HG02852 (cell line): Measurements from ENCODE around the gene ITPA.

Experiments used
- ATAC-seq: cut with Tn5 transposase; IDR thresholded peaks from one replicate; pipeline ENCODE4 v1.9.1; 2021; ENCODE audit warnings: mild to moderate bottlenecking, moderate library complexity; ENCODE audit not compliant: unreplicated experiment

Gene ITPA

DNA sequence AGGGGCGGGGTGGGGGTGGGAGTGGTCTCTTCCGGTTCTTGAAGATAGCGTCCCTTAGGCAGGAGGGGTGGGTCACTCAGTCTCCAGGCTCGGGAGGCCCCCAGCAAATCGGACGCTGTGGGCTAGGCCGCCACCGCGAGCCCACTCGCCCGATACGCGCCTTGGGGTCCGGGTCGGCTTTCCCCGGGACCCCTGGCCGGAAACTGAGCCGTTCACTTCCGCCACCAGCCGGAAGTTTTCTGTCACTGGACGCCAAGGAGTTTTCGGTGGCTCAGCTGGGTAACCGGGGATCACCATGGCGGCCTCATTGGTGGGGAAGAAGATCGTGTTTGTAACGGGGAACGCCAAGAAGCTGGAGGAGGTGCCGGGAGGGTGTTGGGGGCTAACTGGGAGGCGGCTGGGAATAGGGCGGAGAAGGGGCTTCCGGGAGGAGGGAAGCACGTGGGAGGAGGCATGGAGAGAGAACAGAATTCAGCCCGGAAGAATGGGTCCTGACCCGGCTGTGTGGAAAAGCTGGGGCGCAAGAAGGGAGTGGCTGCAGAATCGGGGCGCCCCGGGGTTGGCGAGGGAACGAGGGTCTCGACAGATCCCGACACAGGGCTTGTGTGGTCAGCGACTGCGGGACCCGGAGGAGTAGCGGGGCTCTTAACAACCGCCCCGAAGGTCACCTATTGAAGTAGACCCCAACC lies at the start of gene ITPA:
TSS of gene ITPA (plus strand) at position 242 of the 689 bp plus-strand sequence. CDS start at position 296, 54 bp downstream.
- no peak for ATAC-seq

DNA sequence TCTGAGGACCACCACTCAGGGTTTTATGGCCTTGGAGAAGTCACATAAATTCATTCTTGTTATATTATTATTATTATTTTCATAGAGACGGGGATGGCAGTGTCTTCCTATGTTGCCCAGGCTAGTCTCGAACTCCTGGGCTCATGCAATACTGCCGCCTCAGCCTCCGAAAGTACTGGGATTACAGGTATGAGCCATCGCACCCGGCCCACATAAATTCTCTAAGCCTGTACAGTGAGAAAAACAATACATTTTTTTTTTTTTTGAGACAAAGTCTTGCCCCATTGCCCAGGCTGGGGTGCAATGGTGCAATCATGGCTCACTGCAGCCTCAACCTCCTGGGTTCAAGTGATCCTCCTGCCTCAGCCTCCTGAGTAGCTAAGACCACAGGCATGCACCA lies 48.9 kb upstream of the ITPA start:
- no peak for ATAC-seq

DNA sequence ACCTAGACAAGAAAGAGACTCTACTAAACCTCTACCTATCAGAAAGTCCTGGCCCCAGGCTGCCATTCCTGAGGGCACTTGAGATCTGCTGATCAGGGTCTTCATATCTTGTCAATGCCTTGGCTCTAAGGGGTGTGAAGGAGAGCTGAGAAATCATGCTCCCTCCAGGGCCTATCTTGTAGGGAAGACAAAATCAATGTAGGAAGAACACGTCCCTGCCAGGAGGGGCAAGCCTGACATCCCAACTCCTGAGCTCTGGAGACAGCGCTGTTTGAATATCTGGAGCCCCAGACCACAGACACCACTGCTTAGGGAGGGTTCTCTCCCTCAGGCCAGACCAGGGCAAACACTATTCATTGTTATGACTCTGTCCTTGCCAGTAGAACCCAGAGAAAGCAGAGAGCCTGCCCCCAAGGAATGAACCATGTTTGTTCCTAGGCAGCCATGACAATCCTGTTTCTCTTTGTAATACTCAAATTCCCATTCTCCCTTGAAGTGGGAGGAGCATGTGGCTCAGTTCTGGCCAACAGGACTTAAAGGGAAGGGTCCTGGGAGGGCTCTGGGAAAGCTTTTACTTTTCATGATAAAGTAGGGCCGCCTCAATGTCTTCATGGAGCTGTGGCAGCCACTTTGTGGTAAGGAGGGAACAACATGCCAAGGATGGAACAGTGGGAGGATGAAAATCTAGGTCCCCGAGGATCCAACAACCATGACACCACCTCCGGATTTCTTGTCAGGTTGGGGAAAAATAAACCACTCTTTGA lies 47.8 kb upstream of the ITPA start:
- ATAC-seq = no peak

DNA sequence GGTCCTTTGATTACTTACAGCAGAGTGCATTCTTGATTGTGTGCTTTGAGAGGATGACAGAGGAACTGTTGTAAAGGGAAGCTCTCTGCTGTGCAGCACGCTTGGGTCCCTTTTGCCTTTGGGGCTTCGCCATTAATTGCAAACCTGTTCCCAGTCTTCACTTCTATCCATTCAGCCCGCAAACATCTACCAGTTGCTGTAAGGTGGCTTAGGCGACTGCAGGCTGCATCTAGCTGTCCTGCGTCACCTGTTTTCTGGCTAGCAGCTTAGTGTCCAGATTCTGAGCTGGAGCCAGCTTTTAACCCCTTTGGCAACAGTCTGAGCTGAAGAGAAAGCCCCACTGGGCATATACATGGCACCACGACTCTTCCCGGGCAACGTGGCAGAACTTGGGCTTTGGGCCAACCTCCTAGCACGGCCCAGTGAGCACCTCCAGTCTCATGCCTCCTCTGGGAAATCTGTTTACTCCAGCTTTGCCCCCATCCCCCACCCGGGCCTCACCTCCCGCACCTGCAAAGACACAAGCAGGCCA lies 47.2 kb upstream of the ITPA start:
- ATAC-seq = no peak

DNA sequence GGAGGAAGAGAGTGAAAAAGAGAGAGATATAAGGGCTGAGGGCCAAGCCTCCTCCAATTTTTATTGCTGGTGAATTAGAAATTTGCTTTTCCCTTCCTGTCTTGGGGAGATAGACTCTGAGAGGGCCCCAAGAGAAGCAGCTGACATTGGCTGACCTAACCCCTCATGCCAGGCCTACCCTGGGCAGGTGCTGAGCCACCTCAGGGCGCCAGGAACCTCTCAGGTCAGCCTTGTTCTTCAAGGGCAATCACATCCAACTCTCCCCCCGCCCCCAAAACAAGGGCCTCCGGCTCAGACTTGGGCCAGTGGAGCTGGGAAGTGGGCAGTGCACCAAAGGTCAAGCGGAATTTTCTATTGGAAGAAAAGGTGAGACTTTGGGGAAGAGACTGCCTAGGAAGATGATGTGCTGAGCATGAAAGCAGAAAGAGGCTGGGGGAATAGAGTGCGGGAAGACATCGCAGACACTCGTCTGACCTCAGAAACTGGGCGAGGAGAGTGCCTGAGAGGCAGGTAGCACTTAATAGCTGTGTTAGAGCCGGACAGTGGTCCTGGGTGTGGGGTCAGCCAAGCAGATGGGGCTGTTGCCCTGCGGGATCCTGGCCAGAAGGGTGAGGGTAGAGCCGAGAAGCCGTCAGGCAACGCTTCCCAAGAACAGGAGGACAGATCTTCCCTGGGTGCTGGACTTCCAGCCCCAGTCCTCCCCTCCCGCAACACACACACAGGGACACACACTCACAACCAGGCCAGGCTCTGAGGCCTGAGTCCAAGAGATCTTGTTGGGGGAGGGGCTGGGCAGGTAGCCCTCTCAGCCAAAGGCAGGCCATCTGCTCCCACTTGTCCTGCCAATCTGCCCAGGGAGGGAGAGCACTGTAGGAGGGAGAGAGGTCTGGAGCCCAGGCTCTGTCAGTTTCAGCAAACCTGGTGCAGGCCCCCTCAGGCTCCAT lies 45.9 kb upstream of the ITPA start:
- ATAC-seq = no peak

DNA sequence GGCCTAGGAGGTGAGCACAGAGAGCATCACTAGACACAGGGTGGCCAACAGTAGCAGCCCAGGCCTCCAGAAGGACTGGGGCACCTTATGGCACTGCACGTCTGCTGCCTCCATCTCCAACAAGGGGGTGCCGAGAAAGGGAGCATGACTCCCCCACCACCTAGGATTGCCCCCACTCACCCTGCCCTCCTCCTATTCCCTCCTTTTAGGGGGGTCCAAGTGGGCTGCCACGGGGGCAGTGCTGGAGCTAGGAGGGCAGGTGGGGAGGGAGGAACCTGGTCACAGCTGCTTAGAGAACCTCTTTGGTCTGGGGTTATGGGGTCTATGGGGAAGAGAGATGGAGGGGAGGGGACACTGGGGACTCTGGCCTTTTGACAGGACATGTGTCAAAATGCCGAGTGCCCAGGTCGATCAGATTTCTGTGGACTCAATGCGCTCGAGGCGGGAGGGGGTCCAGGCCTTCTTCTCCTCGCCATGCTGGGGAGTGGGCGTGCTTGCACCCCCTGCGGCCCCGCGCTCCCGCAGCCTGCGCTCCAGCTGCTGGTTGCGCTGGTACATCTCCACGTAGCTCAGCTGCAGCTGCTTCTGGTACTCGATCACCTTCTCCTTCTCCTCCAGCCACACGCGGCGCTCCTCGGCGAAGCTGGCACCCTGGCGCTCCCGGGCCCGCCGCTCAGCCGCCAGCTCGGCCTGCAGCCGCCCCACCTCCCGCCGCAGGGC lies 45.1 kb upstream of the ITPA start:
- no peak for ATAC-seq

DNA sequence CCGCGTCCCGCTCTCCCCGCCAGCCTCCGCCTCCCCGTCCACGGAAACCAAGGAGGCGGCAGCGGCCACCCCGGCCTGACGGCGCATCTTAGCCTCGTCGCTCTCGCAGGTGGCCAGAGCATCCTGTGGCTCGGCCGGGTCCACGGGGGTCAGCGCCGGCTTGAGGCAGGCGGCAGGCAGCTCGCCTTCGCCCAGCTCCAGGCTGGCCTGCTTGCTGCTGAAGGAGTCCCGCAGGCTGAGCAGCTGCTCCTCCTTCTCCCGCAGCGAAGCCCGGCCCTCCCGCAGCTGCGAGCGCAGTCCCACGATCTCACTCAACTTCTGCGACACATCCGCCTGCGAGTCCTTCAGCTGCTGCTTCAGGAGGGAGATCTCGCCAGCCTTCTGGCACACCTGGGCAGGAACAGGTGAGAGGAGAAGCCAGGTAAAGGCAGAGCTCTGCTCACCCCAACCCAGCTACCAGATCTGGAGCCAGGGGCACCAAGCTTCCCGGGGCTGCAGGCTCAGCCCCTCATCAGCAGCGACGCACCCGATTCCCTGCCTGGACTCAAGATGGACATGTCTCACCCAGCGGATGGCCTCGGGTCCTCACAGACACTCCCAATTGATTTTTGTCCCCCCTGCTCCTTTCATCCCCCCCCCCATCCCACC lies 44.4 kb upstream of the ITPA start:
- no peak for ATAC-seq

DNA sequence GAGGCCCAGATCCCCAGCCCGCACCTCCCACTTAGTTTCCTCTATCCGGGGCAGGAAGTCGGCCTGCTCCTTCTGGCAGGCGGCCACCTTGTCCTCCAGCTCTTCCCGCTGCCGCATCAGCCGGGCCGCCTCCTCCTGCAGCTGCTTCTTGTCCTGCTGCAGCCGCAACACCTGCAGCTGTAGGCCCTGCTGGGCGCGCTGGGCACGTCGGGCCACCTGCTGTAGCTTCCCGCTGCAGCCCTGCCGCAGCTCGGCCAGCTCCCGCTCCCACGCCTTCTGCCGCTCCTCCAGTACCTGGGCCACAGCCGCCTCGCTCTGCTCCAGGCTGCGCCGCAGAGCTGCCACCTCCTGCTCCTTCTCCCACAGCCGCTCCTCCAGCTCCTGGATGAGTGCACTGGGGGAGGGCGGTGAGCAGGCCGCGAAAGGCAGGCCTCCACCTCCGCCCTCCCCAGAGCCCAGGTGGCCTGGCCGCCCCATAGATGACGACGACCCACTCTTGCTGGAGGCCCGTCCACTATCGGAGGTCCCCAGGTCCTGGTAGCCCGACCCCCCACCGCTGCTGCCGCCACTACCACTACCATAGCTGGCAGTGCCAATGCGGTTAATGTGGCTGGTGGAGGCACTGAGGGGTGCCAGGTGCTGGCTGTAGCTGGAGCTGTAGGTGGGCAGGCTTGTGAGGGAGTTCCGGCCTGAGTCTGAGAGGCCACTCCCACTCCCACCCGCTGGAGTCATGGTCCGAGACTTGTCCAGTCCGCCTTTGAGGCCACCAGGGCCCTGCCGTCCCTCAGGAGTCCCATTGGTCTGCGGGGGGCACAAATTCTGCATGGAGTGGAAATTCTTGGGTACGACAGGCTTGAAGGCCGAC lies 43.6 kb upstream of the ITPA start:
- no peak for ATAC-seq

DNA sequence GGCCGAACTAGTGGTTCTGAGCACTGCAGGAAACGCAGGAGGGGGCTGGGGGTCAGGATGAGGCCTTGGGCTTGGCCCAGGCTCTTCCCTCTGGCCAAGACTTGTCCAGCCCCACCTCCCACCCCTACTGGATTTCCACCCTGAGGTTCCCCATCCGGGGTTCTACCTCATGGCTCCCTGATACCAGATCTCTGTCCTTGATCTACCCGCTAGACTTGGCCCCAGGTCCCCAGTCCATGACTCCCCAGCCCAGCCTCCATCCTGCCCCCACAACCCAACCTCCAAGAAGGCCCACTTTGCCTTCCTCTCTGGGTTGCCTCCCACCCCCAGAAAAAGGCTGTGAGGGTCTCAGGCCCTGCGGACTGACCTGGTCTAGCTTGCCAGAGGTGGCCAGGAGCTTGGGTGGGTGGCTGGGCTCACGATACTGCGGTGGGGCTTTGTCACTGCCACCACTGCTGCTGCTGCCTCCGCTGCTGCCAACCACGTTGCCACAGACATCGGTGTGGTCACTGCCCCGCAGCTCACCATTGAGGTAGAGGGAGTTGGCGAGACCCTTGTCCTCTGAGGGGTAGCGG lies 42.9 kb upstream of the ITPA start:
- ATAC-seq = no peak

DNA sequence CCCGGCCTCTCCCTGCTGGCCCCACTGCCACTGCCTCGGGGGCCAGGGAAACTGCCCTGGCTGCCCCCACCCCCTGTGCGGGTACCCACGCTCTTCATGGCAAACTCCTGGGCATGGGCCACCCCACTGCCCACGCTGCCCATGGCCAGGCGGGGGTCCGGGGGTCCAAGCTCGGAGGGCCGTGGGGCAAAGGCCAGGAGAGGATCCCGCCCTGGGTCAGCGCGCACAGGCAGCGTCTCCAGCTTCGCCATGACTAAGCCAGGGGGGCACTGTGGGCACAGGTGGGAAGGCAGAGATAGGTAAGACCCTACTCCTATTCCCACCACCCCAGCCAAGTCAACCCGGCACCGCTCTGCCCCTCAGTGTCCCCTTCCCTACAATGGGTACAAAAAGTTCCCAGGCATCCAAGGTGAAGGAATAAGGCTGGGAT lies 42.4 kb upstream of the ITPA start:
- ATAC-seq = no peak

DNA sequence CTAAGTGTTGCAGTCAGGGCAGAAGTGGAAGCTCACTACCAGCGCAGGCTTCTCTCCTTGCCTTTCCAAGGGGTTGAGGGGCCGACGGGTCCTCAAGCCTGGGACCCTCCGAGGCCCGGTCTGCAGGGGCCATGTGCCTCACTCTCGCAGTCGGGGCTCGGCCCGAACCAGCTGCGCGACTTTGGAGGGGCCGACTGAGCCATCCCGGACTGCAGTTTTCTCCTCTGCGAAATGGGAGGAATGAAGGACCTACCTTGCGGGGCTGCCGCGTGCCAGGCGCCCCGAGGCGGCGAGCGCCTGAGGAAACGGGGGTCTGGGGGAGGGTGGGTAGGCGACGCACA lies 41.6 kb upstream of the ITPA start:
- no peak for ATAC-seq

DNA sequence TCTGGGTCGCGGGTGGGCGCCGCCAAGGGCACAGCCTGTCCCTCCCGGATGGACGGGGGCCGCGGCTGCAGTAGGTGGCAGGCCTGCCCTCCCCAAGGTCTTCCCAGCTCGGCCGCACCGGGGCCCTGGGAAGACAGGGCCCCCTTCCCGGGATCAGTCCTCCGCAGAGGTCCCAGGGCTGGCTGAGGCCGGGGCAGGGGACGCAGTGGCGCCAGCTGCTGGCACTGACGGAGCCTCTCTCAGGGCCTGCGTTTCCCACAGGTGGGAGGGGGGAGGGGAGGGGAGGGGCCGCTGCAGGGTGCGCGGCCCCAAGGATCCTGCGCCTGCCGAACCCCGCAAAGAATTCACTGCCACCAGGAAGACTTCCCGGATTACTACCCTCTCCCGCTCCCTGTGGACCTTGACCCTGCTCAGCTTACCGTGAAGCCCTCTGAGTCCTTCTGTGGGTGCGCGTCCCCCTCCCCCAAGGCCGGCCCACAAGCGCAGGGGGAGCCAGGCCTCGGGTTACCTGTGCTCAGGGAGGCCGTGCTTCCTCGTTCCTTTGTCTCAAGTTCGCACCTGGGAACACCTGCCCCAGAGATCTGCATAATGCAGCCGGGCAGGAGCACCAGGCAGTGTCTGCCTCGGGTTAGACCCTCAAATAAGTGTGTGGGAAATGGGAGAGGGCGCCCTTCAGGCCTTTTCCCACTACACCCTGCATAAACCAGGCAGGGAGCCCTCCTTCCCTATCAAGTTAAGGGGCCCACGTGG lies 41.0 kb upstream of the ITPA start:
- ATAC-seq = no peak

DNA sequence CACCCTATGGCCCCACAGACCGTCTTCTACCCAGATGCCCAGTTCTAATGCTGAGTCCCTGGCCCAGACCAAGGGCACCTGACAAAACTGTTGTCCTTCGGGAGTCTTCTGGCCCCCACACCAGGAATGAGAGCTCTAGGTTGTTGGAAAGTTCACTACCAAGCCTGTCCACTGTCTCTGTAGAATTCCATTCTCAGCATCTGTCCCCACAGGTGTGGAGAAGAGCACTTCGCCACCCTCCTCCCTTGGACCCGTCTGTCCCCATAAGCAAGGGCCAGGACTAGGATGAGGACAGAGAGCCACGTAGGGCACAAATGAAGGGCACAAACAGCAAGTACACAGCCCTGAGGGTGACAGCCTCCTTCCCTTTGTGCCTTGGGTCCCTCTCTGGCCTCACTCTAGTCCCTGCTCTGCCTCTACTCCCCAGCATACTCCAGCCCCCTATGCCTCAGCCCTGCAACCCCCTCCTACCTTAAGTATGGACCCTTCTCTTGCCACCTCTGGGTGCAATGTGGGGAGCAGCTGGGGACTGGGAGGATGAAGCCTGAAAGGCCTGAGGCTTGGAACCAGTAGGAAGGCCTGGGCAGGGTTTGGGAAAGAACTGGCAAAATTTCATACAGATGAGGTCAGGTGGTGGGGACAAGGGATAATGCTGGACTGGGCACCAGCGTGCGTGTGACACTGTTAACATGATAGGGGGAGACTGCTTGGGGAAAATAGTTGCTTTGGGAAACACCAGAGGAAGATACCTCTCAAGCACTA lies 40.3 kb upstream of the ITPA start:
- no peak for ATAC-seq

DNA sequence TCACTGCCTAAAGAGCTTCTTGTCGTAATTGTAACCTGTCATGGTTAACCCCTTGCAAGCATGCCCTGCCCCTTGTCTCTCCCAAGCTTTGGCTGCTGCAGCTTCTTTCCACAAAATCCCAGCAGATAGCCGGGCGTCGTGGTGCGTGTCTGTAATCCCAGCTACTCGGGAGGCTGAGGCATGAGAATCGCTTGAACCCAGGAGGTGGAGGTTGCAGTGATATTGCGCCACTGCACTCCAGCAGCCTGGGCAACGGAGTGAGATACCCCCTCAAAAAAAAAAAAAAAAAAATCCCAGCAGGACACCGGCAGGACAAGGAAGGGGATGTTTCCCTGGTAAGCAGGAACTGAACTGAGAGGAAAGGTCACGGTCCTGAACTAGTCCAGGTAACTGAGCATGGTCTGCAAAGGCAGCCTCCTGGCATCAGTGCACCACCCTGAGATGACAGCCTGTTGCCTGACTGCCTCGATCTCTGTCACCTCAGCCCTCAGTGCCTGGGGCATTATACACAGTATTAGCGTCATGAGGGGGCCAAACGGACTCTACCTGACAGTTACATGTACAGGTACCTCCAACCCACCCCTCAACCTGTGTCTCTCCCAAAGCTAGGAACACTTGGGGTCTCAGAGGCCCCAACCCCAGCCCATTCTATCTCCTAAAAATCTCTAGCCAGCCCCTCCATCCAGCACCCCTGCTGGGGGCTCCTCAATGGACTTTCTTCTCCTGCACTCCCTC lies 37.7 kb upstream of the ITPA start:
- ATAC-seq = no peak

DNA sequence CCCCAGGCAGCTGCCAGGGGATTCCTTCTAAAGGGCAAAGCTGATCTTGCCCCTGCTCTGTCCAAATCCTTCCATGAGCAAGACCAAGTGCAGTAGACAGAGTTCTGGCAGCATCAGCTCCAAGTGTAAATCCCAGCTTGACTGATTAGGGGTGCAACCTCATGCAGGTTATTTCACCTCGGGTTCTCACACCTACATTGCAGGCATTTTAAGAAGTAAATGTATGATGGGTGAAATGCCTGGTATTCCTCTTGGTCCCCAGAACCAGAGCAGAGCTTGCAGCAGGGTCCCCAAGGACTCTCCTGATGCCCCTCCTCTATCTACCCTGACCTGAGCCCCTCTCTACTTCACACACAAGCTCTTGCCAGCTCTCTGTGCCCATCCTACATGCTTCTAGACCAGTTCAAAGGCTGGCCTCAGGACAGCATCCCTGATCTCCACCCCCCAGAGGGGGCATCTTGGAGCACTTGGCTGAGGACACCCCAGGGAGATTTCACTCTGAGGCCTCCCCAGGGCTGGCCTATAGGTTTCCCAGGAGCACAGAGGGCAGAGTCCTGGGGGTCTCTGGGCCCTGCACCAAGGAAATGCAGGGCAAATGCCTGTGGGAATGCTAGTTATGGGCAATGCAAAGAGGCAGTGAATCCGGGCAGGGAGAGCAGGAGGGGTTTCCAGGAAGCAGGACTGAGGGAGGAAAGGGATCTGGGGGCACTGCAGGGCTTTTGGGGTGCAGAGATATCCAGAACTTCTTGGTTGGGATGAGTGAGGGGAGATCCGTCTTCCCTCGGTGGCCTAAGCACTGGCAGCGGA lies 37.0 kb upstream of the ITPA start:
- ATAC-seq = no peak
